Activated gamma-delta T cell treated with anti-CD3 and anti-CD28 coated beads, Interleukin-2, amount 50 U/mL, for 16 hours (primary cell): ENCODE data around the gene QKI.
"Not testable (repeated sequence)": the region's sequence is repeated elsewhere in the genome, so short reads cannot be mapped to it uniquely, and the experiment has no call there.

ENCODE experiments used
- DNase-seq: peaks from one replicate; pipeline ENCODE4 v3.0.0-alpha.2; 2020; ENCODE audit warnings: low read depth

The QKI gene

DNA sequence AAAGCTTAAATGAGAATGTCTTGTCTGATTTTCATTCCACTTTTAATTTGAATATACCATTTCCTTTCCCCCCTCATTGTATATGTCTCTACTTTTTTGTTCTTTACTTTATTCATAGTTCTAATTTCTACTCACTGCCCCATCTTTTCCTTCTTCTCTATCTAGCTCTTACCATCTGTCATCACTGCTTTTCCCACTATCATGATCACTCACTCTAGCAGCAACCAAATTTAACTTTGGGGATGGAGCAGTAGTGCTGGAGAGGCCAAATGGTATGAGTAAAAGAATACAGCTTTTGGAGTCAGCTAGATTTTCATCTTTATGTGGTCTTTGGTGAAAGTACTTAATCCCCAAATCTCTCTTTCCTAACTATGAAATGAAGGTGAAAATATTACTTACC, 25.5 kb downstream of the QKI start:
- no peak for DNase-seq

DNA sequence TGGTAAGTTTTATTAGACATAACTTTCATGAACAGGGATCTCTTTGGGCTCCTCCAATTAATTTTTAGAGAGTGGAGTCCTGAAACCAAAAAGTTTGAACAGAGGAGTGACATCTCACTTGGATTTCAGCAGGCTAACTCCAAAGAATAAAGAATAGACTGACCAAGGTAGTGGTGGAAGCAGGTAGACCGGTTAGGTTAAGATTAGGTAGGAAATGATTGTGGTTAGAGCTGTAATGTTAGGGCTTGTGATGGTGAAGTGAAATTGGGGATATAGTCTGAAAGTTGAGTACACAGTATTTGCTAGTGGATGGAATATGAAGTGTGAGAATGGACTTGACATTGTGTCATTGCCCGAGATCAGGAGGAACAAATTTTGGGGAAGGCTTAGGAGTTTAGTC, 27.8 kb downstream of the QKI start:
- DNase-seq, result no peak

DNA sequence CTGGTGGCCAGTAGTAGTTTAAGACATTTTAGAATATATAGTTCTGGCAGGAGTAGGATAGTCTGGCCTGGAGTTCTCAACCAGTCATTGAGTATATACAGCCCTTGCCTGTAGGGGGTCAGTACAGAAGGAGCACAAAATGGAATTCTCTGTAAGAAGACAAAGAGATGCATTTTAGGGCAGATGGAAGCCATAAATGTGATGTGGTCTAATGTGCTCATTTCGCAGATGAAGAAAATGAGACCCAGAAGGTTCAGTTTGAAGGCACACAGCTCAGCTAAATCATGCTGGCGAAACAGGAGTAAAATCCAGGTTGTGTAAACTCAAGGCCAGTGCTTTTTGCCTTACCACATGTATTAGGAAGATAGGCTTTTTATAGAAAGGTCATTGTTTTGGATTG, 29.6 kb downstream of the QKI start:
- DNase-seq, result no peak

DNA sequence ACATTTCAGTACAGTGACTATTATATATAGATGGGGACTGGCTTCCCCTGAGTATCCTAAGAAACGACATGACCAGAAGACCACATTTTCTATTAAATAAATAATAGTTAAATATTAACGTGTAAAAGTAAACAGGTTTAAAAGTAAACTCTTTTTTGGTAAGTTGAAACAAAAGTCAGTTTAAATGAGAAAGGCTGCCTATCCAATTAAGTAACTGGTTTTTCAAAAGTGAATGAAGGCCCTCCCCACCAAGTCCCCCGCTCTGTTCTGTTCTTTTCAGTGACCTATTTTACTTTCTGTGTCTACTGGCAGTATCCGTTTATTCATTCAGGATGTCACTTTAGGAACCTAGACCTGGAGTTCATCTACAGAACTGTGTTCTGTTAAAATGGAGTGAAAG, 32.0 kb downstream of the QKI start:
- DNase-seq, result no peak

DNA sequence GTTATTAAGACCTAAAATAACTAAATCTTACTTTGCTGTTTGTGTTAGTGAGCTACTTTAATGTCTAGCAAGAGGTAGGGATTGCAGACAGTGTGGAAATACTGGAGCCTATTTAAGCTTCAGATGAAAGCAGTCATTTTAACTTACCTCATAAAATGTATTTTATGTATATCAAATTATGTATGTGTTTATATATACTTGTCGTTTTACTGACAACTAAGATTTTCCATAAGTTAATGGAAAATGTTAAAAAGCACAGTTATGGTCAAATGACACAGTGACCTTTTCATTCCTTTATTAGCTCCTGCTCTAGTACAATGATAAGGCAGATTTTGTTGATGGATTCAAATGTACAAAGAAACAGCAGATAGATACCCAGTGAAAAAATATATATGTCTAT, 34.6 kb downstream of the QKI start:
- no peak for DNase-seq

DNA sequence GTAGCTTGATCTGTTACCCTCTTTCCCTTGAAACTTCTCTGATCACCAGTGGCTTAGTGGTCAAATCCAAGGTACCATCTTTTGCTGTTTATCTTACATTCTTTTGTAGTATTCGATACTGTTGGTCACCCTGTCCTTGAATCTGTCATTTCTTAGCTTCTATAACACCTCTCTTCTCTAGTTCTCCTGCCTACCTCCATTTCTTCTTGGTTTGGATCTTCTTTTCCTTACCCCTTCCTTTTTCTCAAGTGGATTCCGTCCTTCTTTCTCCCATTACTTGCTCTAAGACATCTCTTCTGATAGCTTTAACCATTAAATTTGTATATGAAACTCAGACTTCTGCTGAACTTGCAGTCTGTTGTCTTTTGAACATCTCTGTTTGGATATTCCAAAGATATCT, 39.9 kb downstream of the QKI start:
- no peak for DNase-seq

DNA sequence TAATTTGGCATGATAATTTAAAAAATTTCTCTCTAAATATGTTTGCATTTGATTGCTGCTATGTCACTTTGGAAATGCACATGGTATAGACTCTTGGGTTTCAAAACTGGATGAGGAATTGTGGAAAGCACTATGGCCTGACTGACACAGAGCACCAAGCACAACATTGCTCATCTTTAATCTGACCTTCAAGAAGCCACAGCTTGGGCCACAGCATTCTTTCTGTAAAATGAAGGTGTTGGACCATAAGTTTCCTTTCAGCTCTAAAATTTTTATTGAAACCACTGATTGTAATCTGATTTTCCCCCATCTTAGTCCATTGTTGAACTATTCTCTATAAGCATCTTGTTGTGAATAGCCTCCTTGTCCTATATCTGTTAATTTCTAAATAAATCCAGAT, 41.0 kb downstream of the QKI start:
- DNase-seq, result no peak

DNA sequence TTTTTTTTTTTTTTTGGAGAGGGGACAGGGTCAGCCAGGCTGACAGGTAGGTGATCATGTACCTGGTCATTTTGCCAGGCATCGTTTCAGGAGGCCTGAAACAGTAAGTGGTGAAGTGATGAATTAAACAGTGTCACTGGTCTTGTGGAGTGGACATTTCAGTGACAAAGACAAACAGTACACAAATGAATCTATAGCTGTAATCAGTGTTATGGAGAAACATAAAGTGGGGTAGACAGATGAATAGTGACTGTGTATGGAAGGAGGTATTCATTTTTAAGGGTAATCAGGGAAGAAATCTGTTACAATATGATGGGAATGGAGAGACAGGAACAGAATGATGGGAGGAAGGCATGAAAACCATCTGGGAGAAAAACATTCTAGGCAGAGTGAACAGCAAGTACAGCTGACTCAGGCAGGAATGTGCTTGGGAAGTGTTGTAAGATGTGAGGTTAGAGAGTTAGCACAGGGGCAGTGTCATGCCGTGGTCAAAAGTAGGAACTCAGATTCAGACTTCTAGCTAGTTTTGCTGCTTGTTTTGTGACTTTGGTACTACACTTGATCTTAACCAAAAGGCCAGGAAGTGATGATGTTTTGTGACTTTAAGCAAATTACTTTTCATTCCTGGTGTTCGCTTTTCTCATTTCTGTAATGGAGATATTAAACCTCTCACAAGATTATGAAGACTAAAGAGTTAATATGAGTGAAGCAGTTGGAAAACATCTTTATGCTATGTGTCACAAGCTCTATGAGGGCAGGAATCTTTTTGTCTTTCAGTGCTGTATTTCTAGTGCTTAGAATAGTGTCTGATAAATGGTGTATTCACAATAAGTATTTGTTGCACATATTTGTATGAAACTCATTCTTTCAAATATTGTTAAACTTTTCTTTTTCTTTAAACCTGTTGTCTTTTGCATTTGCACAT, 43.4 kb downstream of the QKI start:
- DNase-seq, result no peak

DNA sequence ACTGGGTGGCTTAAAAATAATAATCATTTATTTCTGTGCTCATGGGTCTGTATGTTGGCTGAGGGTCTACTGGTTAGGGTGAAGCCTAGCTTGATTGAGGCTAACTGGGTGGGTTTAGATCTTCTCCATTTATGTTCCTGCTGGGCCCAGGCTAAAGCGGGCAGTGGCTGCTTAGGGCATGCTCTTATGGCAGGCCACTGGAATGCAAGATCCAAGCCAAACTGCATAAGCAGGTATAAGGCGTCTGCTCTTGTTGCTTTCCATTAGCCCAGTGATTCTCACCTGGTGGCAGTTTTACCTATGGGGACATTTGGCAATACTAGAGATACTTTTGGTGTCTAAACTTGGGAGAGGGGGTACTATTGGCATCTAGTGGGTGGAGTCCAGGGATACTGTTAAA, 44.5 kb downstream of the QKI start:
- no peak for DNase-seq

DNA sequence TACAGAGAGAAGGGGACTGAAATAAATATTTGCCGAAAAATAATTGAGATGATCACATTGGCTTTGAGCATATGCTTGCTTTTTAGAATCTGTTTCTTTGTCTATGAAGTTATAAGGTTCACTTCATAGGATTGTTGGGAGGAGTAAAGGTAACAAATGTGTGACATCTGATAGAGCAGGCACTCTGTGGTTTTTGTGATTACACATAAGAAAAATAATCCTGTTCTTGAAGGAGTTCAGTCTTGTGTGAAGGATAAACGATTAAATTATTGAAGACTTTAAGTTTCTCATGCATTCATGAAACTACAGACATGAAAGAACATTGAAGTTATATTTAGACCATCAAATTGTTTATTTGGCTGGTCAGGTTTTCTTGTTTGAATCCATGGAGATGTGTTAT, 45.0 kb downstream of the QKI start:
- no peak for DNase-seq

DNA sequence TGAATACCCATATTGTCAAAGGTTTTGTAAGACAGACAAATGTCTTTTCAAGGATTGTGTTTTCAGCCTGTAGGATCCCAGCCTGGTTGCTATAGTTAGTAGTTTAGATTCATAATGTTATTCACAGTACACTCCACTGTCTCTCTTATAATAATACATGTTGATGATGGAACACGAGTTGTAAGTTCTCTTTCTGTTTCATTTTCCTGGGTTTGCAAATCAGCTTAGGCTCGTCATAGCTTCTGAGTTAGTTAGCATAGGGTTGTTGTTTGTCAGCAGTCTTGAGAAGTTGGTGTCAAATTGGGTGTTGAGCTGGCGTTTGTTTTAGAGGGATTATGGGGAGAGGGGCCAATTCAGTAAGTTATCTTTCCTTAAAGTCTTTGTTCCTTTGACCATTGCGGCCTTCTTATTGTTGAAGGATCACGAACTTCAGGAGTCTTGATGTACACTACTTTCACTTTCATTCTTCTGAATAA, 45.8 kb downstream of the QKI start:
- DNase-seq, result no peak

DNA sequence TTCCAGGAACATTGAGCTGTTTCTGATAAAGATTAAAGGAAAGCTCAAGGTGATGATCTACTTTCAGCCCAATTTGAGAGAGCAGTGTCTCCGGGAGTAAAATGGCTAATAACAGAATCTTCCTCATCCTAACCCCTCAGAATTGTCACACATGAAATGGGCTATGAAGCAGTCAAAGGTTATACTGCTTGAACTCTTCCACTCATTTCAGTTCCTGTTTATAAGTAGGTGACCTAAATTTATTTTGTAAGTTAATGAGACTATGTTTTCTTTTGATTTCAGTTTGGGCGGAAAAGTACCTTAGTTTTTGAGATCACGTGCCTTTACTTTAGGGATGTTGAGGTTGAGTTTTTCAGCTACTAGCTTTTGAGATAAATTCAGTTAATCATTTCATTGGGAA, 47.2 kb downstream of the QKI start:
- no peak for DNase-seq

DNA sequence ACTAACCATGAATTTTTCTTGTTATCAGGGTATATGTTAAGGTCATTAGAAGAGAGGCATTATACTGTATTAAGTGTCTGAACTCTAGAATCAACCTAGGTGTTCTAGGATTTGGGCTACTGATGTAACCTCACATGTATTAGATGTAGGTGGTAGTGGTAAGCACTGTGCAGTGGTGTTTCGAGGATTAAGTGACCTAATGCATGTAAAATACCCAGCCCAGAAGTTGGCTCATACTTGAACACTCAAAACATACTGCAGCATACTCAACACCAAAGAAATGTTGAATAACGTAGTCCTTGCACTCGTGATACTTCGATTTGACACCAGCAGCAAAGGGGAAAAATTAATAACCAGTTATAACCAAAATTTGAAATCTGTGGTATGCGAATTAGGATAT, 48.7 kb downstream of the QKI start:
- DNase-seq, result no peak

DNA sequence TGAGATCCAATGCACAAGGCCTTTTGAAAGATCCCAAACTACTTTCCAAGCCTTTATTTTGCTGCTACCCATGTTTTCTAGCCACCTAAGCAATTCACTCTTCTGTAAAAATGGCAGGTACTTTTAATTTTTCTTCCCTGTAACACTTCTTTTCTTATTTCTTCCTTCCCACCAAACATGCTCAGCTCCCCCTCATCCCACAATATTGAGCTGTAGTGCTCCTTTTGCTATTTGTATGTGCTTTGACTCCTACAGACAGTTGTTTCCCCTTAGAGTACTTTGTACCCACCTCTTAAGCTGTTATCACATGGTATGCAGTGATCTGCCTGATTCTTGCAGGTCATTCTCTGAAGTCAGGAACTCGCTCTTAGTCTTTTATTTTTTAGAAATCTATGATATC, 49.3 kb downstream of the QKI start:
- no peak for DNase-seq

DNA sequence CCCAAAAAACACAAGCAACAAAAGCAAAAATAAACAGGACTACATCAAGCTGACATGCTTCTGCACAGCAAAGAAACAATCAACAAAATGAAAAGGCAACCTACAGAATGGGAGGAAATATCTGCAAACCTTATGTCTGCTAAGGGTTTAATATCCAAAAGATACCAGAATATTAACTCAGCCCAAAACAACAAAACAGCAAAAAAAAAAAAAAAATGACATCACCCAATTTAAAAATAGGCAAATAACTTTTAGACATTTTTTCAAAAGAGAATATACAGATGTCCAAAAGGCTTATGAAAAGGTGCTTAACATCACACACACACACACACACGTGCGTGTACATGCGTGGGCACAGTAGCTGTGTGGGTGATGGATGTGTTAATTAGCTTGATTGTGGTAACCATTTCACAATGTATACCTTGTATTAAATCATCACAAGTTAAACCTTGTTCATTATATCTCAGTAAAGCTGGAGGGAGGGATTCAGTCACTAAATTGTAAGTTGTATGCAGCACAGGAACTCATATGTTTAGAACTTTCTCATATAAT, 52.4 kb downstream of the QKI start:
- DNase-seq, result no peak

DNA sequence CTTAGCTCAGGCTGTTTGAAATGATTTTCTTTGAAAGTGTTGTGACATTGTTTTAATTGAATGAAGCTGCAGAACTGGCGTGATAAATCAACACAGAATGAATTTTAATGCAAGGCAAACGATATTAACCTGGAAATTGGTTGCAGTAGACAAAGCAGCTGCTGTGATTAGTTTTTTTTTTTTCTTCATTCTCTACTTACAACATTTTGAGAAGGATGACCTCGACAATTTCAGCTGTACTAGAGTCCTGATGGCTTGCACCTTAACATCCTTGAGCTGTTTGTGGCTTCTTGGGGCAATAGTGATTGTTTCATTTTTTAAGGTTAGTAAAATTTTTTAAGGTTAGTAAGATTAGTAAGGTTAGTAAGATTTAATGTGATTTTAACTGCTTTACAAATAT, 54.2 kb downstream of the QKI start:
- no peak for DNase-seq

DNA sequence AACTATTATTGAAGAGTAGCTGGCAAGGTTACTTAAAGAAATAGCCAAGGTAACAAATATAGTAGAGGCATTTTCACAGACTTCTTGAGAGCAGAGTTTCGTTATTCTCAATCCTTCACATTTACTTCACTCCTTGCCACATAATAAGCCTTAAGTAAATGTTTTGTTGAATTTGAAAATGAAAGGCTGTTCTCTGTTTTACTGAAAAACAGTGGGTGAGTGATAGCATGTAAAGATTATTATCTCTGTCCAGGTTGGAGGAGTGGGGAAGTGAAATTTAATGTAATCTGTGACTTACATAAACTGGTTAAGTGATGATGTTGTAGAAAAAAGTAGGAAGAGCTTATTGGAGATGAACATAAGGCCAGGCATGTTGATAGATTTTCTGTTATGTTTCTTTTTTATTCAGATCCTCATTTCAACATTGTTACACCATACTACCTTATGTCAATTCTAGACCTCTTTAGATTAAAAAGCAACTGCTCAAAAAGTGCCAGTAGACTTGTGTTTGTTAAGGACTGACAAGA, 55.0 kb downstream of the QKI start:
- no peak for DNase-seq

DNA sequence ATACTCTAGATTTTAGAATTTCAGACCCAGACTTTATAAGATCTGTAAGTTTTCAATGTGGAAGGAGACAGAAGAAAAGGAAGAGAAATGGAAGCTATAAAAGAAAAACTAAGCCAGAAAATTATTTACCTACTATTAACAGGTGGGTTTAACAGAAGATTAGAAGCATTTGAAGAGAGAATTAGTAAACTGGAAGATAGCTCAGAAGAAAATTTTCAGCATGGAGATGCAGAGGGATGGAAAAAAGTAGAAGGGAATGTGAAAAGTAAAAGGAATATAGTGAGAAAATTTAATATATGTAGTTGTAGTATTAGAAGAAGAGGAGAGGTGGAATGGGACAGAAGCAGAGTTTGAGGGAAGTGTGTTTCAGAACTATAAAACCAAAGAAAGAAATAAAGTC, 56.1 kb downstream of the QKI start:
- DNase-seq, result no peak

DNA sequence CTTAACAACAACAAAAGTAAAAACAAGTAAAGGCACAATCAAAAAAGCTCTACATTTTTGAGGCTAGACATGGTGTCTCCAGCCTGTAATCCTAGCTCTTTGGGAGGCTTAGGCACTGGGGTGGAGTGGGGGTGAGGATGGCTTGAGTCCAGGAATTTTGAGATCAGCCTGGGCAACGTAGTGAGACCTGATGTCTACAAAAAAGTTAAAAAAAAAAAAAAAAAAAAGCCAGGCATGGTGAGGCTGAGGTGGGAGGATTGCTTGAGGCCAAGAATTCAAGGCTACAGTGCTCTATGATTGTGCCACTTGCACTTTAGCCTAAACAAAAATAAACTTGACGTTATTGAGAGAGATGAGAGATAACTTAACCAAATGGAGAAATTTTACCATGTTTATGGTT, 60.1 kb downstream of the QKI start:
- no peak for DNase-seq

DNA sequence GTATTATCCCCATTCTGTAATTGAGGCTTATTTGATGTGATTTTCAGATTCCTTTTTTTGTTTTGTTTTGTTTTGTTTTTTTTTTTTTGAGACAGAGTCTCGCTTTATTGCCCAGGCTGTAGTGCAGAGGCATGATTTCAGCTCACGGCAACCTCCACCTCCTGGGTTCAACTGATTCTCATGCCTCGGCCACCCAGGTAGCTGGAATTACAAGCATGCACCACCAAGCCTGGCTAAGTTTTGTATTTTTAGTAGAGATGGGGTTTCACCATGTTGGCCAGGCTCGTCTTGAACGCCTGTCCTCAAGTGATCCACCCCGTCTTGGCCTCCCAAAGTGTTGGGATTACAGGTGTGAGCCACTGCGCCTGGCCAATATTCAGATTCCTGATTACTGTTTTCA, 62.4 kb downstream of the QKI start:
- not testable (repeated sequence) for DNase-seq

DNA sequence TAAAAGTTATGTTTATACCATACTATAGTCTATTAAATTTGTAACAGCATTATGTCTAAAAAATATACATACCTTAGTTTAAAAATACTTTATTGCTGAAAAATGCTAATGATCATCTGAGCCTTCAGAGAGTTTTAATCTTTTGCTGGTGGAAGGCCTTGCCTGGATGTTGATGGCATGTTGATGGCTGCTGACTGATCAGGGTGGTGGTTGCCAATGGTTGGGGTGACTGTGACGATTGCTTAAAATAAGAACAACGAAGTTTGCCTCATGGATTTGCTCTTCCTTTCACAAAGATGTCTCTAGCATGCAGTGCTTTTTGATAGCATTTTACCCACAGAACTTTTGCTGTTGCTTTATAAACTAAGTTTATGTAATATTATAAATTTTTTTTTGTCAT, 68.6 kb downstream of the QKI start:
- DNase-seq, result no peak

DNA sequence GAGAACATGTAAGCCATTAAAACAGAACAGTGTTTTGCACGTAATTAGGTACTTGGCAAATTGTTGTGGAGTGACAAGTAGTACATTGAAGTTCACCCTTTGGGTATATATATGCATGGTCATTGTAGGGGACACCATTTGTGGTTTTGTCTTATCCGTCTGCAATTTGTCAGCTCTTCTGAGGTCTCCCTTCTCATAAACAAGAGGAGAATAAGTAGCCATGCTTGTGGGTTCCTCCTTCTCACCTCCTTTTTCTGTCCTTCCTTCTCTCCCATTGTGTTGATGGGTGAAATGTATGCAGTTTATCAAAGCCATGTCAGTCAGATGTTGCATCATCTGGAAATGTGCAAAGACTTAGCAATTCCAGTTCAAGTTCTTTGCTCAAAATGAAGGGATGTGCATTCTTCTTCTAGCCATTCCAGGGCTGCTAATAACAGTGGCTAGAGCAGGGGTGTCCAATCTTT, 70.9 kb downstream of the QKI start:
- no peak for DNase-seq

DNA sequence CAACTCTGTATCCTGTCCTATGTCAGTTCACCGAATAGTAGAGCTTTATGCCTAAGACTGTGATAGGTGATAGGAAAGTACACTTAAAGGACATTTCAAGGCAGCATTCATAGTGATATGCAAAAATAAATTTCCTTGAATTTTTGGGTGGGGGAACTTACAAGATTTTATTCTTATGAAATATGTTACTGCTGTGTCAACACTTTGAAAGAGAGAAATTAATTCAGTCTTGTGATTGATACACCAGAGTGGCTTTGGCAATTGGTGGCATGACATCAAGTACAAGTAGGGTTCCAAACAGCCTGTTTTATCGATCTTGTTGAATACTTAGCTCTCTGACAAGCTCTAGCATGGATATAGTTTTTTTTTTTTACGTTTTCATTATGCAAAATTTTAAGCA, 72.3 kb downstream of the QKI start:
- no peak for DNase-seq

DNA sequence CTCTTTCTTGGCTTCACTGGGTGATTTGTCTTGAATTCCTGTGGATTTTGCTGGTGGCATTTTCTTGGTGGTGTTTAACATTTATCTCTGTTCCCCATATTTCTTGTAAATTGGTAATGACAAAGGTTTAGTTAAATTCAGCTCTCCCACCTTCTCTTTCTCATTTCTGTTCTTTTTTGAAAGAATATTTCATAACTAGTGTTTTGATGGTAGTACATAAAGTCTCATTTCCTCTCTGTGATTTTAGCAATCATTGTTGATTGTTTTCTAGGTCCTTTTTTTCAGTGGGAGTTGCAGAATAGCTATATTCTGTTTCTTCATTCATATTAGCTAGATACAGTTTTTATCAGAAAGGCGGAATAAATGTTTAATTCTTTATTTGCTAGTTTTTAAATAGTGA, 73.1 kb downstream of the QKI start:
- no peak for DNase-seq
